HS-5 (cell line): Measurements from ENCODE around the gene LTBP2.

ENCODE experiments used
- DNase-seq: peaks from one replicate; pipeline ENCODE4 v3.0.0-alpha.2; 2012; ENCODE audit warnings: low read depth

Gene LTBP2

GRCh38 chr14:74589291-74589879 lies 22.7 kb downstream of the LTBP2 start:
- no peak for DNase-seq

- no peak for DNase-seq
Measured at GRCh38 chr14:74587363-74587707, 24.7 kb downstream of the LTBP2 start.

GRCh38 chr14:74586681-74587362 lies 25.2 kb downstream of the LTBP2 start:
- DNase-seq: no peak

GRCh38 chr14:74585406-74586335 lies 26.4 kb downstream of the LTBP2 start:
- no peak for DNase-seq

GRCh38 chr14:74584951-74585350 lies 27.1 kb downstream of the LTBP2 start:
- DNase-seq: no peak

- DNase-seq: peak; percentile 34
Measured at GRCh38 chr14:74583689-74584434, 28.2 kb downstream of the LTBP2 start.

GRCh38 chr14:74582910-74583581 lies 29.0 kb downstream of the LTBP2 start:
- DNase-seq: no peak

- no peak for DNase-seq
Measured at GRCh38 chr14:74580275-74580672, 31.8 kb downstream of the LTBP2 start.

GRCh38 chr14:74579447-74580274 lies 32.4 kb downstream of the LTBP2 start:
- DNase-seq: peak; percentile 42

GRCh38 chr14:74578479-74578878 lies 33.6 kb downstream of the LTBP2 start:
- no peak for DNase-seq

- DNase-seq: no peak
Measured at GRCh38 chr14:74577948-74578275, 34.1 kb downstream of the LTBP2 start.

- no peak for DNase-seq
Measured at GRCh38 chr14:74577247-74577947, 34.6 kb downstream of the LTBP2 start.

GRCh38 chr14:74575936-74576335 lies 36.1 kb downstream of the LTBP2 start:
- DNase-seq: no peak

GRCh38 chr14:74575507-74575906 lies 36.5 kb downstream of the LTBP2 start:
- DNase-seq: no peak

GRCh38 chr14:74574706-74575105 lies 37.3 kb downstream of the LTBP2 start:
- DNase-seq: no peak

- no peak for DNase-seq
Measured at GRCh38 chr14:74574090-74574433, 38.0 kb downstream of the LTBP2 start.

- DNase-seq: no peak
Measured at GRCh38 chr14:74573421-74574089, 38.5 kb downstream of the LTBP2 start.

GRCh38 chr14:74572726-74573301 lies 39.2 kb downstream of the LTBP2 start:
- DNase-seq: no peak

GRCh38 chr14:74571901-74572725 lies 39.9 kb downstream of the LTBP2 start:
- peak; percentile 99 for DNase-seq
